ENCODE data around the gene TCF7L2.
"Not testable (repeated sequence)": the region's sequence is repeated elsewhere in the genome, so short reads cannot be mapped to it uniquely, and the experiment has no call there.

Gene TCF7L2

GRCh38 chr10:113047605-113047962 lies 97.5 kb downstream of the TCF7L2 start:
- no peak for DNase-seq (ENCODE audit: low read depth)

GRCh38 chr10:113047963-113048781 lies 98.1 kb downstream of the TCF7L2 start:
- no peak for DNase-seq (ENCODE audit: low read depth)

- no peak for DNase-seq (ENCODE audit: low read depth)
These were observed 99.8 kb downstream of the TCF7L2 start for GRCh38 chr10:113049881-113050280.

DNA sequence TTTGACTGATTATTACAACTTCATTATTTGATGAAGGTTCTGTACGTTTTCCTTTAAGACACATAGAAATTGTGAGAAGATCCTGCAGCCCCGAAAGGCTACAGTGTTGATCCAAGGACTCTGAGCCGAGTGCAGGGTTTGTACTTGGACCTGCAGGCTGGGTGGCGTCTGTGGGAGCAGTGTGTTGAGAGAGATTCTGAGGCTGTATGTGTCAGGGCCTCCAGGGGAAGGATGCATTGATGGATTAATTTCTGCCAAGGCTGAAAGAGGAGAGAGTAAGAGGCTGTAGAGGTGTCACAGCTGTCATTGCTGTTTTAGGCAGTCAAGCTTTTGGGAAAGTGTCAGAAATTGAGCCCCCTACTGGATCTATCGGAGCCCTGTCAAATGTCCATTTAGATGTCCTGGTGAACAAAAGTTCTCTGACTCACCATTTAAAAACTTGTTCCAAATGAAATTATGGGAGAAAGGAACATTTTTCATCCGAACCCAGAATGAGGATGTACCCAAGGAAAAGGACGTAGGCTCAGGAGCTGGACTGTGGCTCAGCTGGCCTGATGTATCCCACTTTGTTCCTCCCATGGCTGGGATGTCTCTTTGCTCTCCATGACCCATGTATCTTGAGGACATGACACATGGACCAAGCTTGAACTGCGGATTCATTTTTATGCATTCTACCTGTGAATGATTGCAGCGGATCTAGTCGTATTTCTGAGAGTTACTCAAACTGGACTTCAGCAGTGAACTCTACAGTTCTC lies 102.2 kb downstream of the TCF7L2 start:
- DNase-seq (ENCODE audit: low read depth) = no peak

DNA sequence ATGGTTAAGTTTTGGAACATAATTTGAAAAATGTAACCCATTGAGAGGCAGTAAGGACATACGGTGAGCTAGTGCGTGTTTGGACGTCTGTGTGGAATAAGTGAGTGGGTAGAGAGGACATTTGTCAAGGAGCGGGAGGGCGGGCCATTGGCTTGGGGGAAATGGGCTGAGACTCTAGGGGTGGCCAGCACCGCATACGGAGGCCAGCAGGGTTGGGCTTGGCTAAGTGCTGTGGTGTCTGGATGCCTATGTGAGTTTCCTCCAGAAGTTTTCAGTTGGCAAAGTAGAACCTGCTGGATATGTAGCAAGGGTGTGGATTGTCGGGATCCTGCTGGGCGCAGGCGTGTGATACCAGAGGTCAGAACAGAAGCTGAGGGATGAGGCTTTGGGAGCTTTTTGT lies 103.0 kb downstream of the TCF7L2 start:
- DNase-seq (ENCODE audit: low read depth) = no peak

GRCh38 chr10:113053881-113054280 lies 103.8 kb downstream of the TCF7L2 start:
- no peak for DNase-seq (ENCODE audit: low read depth)

GRCh38 chr10:113055458-113055857 lies 105.4 kb downstream of the TCF7L2 start:
- DNase-seq (ENCODE audit: low read depth) = no peak

GRCh38 chr10:113056030-113056429 lies 106.0 kb downstream of the TCF7L2 start:
- no peak for DNase-seq (ENCODE audit: low read depth)

DNA sequence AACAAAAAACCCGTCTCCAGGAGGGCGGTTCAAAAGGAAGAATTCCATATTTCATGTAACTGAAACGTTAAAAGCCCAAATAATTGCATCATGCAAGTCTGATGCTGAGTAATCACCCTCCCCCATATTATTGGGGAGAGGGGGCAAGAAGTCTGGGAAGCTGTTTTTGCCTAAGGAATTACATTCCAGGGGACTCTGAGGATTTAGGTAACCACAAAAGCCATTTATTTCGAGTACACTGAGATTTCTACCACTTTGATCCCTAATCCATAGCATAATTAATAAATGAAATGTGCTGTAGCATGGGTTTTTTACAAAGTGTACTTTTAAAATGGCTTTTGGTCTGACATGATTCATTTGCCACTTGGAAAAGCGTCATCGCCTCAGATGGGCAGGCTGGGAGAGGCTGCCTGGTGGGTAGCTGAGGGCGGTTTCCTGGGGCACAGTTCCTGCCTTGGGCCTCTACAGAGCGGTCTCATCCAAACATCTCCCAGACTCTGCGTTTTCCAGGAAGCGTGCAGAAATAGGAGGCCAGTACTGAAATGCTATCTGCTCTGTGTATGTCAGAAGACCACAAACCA lies 106.5 kb downstream of the TCF7L2 start:
- DNase-seq (ENCODE audit: low read depth) = no peak

GRCh38 chr10:113057948-113058522 lies 108.0 kb downstream of the TCF7L2 start:
- DNase-seq (ENCODE audit: low read depth) = no peak

- no peak for DNase-seq (ENCODE audit: low read depth)
These were observed 108.7 kb downstream of the TCF7L2 start for GRCh38 chr10:113058523-113059370.

DNA sequence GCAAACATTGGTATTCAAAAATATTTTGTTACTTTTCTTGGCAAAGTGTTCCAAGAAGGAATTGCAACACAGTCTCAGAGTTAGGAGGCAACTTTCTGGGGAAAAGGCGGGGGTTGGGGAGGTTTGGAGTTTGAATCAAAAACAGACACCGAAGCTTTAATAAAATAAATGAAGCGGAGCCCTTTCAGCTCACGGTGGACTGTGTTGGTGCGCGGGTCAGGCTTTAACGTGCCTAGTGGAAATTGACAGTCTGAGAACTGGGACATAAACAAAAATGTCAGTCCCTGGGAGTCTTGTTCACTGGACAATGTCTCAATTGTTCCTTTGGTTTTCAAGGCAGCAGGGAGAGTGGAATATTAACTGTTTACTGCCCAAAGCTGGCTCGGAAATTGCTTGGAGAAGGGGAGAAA lies 109.3 kb downstream of the TCF7L2 start:
- no peak for DNase-seq (ENCODE audit: low read depth)

DNA sequence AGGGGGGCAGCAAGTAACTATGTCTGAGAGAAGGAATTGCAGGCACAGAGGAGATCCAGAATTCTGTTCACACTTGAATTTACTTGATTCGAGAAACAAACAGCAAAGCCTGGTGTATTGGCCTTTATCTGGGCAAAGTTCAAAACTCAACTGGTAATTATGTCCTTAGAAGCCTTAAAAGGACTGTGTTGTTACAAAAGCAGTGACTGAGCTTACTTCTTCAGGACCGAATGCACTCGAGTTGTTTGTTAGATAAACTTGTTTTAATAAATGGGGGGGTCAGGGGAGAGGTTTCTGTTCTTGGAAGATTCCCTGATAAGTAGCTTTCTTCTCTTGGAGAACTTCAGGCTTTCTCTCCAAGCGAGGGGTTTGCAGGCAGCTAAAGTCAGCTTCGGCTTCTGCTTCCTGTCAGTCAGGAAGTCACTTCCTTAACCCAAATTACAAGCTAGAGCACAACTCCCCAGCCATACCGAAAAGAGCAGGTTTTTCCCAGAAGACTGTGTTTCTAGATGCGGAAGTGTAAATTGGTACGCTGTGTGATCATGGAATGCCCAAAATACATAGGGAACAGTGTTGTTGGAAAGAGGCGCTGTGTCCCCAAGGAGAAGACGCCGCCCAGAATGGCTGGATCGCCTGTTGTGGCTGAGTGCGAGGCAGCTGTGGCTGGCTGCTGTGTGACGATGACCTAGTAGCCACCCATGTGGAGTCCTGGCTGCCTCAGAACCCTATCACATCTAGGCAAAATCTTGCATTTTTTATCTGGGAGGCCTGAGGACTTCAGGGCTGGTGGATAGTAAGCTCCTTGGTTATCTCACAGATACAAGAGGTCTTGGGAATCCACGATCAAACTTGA lies 110.4 kb downstream of the TCF7L2 start:
- DNase-seq (ENCODE audit: low read depth) = no peak

- no peak for DNase-seq (ENCODE audit: low read depth)
These were observed 111.0 kb downstream of the TCF7L2 start for GRCh38 chr10:113061054-113061430.

DNA sequence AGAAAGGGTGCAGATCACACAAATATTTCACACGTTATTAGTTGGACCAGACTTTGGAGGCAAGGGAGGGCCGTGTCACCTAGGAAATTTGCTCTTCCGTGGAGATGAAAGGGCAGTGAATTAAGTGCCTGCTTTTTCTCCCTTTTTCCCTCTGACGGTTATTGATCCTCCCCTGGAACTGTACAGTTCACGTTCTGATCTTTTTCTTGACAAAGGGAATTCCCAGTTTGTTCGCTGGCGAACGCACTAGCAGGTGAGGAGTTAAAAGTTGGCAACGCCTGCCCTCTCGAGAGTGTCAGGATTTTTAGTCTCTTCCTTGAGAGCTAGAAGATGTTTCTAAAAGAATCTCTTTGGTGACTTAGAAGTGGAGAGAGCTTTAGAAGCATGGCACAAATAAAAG lies 111.5 kb downstream of the TCF7L2 start:
- no peak for DNase-seq (ENCODE audit: low read depth)

- no peak for DNase-seq (ENCODE audit: low read depth)
These were observed 113.3 kb downstream of the TCF7L2 start for GRCh38 chr10:113063043-113063967.

DNA sequence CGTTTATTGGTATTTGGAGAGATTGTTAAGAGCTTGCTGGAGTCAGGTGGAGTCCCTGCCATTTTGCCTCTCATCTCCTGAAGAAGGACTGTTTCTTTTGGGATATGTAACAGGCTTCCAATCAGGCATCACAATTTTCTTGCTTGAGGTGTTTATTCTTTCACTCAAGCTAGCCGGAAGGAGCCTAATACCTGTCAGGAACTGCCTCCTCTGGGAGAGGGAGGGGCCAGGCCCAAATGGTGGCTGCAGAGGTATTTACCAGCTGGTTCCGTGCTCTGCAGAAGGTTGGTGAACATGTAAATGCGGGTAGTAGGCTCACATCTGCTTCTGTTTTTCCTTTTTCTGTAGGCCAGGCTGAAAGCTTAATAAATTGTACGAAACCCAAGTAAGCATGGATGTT lies 114.0 kb downstream of the TCF7L2 start:
- DNase-seq (ENCODE audit: low read depth) = no peak

DNA sequence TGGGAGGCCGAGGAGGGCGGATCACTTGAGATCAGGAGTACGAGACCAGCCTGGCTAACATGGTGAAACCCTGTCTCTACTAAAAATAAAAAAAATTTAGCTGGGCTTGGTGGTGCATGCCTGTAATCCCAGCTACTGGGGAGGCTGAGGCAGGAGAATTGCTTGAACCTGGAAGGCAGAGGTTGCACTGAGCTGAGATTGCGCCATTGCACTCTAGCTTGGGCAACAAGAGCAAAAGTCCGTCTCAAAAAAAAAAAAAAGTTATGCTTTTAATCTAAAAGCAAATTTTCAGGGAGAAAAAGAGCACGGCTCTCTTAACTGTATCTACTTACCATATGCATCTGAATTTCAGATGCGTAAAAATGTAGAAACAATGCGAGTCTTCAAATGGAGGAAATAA lies 116.1 kb downstream of the TCF7L2 start:
- DNase-seq (ENCODE audit: low read depth) = not testable (repeated sequence)

GRCh38 chr10:113066561-113067312 lies 116.7 kb downstream of the TCF7L2 start:
- DNase-seq (ENCODE audit: low read depth) = no peak
